Activated T-cell treated with anti-CD3 and anti-CD28 coated beads for 1 hour (primary cell): ENCODE results near the gene C10orf88.

Experiments used
- DNase-seq: peaks from one replicate; pipeline ENCODE4 v3.0.0-alpha.2; 2020; ENCODE audit warnings: low read depth

The C10orf88 gene, protein sequence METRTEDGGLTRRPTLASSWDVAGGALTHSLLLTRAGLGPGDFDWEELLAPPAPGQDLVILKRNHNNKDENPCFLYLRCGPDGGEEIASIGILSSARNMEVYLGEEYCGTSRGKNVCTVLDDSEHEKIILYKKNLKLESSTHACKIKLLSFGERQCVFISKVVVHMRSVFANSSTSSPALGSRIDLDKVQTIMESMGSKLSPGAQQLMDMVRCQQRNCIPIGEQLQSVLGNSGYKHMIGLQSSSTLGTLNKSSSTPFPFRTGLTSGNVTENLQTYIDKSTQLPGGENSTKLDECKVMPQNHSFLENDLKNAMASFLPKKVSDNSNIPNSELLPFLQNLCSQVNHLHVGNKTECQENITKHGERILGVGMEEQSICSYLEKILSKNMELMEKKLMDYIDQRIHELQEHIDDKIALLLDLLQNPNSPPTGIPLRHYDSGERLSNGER

DNA sequence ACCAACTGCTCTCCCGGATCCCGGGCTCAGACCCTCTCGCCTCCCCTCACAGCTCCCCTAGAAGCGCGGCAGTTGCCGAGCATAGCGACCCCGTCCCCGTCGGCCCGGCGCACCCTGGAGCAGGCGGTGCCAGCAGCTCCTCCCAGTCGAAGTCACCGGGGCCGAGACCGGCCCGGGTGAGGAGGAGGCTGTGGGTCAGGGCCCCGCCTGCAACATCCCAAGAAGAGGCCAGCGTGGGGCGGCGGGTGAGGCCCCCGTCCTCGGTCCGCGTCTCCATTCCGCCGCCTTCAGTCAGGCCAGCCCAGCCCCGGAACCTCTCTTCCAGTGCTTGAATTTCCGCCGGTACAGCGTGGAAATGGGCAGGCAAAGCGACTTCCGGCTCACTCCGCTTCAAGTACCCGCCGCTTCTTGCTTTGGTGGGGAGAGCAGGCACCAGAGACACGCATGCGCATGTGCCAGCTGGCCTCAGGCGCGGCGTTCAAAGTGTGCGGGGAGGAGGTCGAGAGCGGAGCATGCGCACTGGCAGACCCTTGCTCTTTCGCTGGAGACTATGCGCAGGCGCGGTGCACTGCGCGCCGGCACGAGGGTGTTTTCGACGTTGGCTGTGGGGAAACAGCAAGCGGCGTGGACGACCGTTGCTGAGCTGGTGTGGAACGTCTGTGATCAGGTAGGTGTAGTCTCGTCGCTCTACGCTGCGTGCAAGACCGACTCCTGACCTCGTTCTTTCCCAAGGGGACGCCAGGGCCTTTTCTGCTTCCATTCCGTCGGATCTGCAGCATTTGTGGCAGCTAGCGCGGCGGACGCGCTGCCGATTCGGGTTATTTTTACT is at the start of gene C10orf88:
TSS of gene C10orf88 (minus strand) at position 326 of the 829 bp plus-strand sequence. CDS start at position 277, 49 bp downstream.
- DNase-seq: peak; percentile 95

DNA sequence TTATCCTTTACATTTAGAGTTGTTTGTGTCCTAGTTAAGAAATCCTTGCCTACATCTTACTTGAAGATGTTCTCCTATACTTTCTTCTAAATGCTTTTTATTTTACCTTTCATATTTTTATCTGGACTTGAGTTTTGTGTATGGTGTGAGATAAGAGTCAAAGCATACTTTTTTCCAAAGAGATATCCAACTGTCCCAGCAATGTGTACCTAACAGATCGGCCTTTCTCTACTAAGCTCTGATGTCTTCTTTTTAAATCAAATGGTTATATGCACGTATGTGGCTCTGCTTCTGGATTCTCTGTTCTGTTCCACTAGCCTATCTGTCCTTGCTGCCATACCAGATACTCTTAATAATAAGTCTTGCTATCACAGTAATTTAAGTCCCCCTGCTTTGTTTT is 47.3 kb upstream of the C10orf88 start:
- DNase-seq: no peak

DNA sequence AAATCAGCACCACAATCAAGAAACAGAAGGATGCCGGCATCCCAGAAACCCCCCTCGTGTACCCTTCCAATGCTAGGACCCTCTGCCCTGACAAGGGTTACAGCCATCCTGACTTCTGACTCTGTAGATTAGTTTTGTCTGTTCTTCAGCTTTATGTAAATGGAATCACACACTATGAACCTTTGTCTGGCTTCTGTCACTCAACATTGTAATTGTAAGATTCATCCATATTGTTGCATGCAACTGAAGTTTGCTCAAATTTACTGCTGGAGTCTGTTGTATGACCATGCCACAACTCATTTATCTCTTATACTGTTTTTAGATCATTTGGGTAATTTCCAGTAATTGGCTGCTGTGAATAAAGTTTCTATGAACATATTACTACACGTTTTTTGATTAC is 46.1 kb upstream of the C10orf88 start:
- no peak for DNase-seq

DNA sequence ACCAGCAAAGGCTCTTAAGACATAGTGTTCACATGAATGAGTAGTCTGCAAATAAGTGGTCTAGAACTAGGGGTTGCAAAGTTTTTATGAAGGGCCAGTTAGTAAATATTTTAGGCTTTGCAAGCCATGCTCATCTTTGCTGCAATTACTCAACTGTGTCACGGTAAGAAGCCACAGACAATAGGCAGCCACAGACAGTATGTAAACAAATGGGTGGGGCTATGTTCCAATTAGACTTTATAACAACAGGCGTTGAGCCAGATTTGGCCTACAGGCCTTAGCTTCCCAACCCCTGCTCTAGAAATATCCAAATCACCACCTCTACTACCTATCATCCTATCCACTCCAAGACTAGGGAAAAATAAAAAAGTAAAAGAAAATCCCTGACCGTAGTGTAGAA is 45.3 kb upstream of the C10orf88 start:
- no peak for DNase-seq

DNA sequence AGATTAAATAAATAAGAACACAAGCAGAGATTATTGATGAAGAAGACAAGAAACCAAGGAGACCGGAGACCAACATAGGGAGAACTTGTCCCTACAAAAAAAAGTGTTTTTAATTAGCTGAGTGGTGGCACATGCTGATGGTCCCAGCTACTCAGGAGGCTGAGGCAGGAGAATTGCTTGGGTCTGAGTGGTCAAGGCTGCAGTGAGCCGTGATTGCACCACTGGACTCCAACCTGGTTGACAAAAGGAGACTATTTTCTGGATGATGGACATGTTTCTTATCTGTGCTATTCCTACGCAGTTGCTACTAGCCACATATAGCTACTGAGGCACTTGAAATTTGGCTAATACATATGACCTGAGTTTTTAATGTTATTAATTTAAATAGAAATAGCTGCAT is 44.9 kb upstream of the C10orf88 start:
- DNase-seq: no peak

DNA sequence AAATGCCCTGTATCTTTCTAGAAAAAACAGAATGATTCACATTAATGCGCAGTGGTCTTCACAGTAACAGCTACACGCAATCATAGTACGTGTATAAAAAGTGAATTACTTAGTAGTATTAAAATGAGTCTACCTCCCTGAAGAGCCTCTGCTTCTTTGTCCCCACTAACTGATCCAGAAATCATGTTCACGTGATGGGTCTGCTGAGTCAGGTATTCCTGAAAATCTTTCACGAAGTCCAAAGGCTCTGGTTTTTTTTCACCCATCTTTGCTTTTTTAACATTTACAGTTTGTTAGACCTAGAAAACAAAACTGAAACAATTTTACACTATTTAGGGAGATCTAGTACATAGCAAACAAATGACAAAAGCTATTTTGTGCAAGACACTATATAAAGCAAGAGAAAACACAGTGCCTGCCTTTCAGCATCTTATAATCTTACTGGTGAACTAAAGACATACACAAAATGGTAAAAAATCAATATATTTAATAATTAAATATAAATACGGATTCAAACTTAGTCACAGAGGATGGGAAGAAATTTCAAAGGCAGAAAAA is 44.4 kb upstream of the C10orf88 start:
- no peak for DNase-seq

DNA sequence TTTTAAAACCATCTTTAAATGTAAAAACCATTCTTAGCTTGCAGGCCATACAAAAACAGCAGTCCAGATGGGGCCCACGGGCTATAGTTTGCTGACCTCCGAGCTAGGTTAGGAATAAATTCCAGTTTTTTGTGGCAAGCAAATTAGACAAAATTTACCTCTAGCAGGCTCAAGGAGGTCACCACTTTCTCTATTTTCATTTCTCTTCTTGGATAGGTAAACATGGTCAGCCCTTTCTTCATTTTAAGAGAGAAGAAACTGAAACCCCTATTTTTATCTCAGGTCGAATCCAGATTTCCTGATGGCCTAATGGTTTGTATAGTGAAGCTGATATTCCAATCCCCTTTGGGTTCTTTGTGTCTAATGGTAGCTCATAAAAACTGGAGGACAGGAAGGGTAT is 43.8 kb upstream of the C10orf88 start:
- no peak for DNase-seq

DNA sequence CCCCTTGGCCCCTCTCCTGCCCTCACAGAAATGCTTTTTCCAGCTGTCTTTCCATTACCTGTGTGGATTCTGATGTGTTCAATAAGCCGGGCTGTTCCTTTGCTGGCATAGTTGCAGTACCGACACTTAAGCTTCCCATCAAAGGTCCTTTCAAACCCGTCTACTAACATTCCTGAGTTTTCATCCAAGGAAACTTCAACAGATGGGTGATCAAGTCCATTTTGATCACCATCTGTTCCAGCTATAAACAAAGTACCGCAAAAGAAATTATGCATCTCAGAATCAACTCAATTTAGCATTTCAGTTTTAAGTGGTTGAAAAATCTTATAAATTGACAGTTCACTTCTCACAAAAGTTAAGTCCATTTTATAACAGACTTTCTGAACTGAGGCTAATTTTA is 41.9 kb upstream of the C10orf88 start:
- no peak for DNase-seq

DNA sequence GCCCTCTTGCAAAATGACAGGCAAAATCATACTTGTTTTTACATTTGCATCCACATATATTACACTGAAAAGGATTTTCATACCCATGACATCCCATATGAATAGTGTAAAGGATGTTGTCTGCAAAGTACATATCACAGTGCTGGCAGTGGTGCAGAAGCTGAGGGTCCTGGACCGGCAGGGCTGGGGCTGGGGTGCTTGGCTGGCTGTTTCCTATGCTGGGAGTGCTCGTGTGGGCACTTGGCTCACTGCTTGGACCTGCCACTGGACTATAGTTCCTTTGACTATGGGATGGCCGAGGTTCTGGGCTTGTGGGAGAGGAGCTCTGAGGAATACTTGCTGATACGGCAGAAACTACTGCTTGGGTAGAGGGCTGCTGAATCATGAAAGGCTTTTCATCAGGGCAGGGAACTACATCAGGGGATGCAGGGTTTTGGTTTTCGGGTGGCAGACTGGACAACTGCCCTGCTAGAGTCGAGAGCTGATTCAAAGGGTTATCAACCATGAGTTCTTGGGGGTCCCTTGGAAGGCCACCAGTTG is 39.8 kb upstream of the C10orf88 start:
- no peak for DNase-seq

DNA sequence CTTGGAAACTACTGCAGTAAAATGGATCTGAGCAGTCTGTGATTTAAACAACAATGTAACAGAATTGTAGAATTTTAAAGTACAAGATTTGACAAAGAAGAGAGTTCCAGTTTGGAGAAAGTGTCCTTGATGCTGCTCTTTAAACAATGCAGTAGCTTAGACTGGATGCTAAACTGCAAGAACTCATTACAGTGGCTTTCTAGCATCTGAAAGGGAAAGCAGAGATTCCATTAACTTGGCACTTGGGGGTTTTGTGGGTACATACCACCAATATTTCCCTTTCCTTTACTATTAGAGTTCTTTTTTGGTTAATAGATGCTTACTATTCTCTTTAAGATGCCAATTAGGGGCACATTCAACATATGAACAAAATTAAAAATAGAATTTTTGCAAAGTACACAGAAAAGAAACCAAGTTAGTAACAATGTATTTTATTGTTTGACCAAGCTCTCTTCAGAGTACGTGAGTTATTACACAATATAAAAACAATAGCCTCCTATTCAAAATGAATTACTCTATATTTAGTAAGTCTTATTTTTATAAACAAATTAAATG is 38.1 kb upstream of the C10orf88 start:
- DNase-seq: no peak

DNA sequence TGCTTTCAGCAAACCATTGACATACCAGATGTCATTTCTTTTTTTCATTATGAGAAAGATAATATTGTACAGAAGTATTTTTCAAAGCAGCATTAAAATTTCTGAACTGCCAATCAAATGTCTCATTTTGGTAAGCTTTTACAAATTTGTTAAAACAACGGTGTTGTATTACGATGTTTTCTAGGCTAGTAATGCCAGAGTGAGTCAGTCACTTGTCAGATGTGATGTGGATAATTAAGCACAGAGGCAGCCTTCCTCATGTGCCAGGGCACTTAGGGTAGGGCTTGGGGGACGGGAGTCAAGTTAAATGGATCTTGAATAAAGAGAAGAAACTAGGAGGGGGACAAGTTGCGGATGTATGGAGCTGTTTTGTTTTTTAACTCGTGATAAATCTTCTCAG is 36.3 kb upstream of the C10orf88 start:
- no peak for DNase-seq

DNA sequence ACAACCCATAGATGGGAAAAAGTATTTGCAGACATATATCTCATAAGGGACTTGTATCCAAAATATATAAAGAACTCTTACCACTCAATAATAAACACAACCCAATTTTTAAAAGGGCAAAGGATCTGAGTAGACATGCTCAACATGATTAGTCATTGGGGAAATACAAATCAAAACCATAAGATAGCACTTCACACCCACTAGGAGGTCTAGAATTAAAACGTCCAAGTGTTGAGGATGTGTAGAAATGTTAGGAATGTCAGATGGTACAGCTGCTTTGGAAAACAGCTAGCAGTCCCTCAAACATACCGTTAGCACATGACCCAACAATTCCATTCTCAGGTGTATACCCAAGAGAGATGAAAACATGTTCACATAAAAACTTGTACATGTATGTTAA is 34.5 kb upstream of the C10orf88 start:
- DNase-seq: no peak

DNA sequence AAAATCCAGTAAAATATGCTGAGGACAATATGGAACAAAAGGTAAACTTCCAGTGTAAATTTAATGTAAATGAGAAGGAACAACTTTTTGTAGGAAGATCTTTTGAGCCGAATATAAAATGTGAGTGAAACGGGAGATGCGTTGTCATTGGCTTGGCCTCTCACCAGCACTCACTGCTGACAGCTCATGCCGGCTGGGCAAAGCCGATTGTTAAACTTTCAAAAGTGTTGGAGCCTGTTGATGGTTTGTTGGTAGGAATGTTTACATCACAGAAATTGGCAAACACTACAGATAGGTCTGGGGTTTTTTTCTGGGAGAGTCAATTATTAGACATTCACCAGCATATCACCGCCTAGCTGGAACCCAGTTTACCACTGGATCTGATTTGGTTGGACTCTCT is 32.3 kb upstream of the C10orf88 start:
- no peak for DNase-seq

DNA sequence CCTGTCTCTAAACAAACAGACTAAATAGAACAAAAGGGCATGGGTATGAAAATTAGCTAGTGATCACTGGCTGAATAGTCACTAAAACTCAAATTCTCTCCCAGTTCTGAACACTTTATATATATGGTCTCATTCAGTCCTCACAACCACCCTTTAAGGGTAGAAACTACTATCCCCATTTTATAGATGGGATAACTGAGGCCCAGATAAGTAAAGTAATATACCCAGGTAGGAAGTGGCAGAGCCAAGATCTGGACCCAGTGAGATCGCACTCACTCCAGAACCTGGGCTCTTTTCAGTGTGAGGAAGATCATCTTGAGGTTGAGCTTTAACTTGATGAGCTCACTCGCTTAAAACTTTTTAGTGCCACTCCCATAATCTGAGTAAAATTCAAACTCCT is 30.7 kb upstream of the C10orf88 start:
- no peak for DNase-seq

DNA sequence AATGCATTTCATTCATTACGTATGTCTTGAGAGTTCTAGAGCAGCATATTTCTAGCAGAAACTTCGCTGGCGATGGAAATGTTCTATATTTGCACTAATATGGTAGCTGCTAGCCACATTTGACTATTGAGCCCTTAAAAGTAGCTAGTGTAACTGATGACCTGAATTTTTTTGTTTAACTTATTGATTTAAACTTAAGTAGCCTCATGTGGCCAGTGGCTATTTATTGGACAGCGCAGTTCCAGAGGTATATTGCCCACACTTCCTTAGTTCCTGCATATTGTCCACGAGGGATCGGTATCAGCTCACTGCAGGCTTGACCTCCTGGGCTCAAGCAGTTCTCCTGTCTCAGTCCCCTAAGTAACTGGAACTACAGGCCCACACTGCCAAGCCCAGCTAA is 29.9 kb upstream of the C10orf88 start:
- DNase-seq: no peak

DNA sequence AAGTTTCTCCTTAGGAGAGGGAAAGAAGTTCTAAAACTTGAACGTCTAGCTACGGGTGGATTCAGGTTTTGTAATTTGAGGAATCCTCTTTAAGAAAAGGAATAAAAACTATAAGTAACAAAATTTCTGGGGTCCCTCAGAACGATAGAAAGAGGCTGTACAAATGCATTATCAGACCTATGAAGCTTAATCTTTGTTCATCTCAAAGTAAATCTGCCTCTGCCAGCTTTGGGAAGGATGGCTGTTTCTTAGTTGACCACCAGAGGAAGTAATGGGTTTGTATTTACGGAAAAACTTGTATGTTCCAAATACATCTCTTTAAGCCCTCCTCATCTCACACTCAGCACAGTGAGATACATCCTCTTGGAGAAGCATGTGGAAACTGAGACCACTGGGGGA is 27.0 kb upstream of the C10orf88 start:
- DNase-seq: no peak

DNA sequence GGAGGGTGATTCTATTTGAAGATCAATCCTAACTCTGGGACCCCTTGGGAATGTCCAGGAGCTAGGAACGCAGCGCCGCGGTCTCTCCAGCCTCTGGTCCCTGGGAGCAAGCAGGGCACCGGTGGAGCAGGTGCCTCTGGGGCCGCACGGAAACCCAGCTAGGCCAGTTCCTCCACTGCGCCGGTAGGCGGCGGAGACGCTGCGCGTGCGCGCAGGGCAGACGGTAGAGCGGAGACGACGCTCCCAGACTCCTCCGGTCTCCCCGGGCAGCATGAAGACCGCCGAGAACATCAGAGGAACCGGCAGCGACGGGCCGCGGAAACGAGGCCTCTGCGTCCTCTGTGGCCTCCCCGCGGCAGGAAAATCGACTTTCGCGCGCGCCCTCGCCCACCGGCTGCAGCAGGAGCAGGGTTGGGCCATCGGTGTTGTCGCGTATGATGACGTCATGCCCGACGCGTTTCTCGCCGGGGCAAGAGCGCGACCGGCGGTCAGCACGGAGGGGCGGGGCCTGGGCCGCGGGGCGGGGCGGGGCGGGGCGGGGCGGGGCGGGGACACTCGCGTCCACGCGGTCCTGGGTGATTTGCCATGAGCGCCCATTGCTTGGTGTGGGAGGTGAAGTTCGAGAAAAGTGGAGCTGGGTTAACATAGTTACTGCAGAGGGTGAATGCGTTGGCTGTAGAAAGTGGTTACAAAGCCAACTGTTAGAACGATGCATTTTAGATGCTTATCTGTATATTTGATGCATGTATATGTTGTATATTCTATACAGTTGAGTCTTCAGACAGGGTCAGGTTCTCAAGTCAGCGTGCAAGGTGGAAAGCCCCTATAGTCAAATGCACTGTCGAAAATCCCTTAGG is 26.4 kb upstream of the C10orf88 start, which contains the start of gene PSTK:
TSS of gene PSTK (plus strand) at position 193 of the 857 bp plus-strand sequence. CDS start at position 272, 79 bp downstream.
- DNase-seq: peak; percentile 74

DNA sequence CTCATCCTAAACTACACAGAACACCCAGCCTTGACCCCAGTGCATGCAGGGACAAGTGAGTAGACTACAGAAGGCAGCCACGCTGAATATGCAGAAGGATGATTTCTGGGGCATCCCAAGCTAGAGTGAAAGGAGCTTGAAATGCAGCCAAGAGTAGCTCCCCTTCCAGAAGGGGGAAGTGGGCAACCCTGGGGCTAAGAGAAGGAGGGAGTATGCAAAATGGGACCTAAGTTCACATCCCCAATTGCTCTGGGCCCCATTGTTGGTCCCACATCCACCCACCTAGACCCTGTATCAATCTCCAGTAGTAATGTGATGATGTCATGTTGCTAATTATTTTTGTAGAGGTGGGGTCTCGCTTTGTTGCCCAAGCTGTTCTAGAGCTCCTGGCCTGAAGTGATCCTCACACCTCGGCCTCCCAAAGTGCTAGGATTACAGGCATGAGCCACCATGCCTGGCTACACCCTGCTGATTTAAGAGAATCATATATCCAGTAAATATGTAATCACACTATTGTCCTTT is 20.6 kb upstream of the C10orf88 start:
- DNase-seq: no peak

DNA sequence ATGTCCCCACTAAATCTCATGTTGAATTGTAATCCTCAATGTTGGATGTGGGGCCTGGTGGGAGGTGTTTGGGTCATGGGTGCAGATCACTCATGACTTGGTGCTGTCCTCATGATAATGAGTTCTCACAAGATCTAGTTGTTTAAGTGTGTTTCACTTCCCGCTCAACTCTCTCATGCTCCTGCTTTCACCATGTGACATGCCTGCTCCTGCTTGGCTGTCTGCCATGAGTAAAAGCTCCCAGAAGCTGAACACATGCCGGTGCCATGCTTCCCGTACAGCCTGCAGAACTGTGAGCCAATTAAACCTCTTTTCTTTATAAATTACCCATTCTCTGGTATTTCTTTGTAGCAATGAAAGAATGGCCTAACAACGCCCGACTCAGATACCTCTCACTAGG is 20.0 kb upstream of the C10orf88 start:
- DNase-seq: no peak

DNA sequence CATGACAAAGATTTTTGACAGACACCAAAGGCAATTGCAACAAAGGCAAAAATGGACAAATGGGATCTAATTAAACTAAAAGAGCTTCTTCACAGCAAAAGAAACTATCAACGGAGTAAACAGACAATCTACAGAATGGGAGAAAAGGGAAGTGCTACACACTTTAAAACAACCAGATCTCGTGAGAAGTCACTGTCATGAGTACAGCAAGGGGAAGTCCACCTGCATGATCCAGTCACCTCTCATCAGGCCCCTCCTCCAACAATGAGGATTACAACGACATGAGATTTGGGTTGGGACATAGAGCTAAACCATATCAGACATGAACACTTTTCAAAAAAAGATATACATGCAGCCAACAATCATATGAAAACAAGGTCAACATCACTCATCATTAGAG is 14.7 kb upstream of the C10orf88 start:
- no peak for DNase-seq

DNA sequence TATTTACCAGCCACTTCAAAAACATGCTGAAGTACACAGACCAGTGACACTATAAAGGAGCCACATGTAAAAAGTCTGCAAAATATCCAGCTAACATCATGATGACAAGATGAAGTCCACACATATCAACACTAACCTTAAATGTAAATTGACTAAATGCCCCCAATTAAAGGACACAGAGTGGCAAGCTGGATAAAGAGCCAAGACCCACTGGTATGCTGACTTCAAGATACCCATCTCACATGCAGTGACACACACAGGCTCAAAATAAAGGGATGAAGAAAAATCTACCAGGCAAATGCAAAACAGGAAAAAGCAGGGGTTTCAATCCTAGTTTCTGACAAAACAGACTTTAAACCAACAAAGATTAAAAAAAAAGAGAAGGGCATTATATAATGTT is 12.9 kb upstream of the C10orf88 start:
- no peak for DNase-seq
